Neural progenitor cell (in vitro differentiated cells): ENCODE data around the gene CLK3.

Experiments used
- CTCF ChIP-seq: fragments of 200-600 bp; sonication (generic); IDR thresholded peaks from 2 replicates; pipeline ENCODE4 v1.5.1; 2017; ENCODE audit warnings: antibody characterized with exemption, mild to moderate bottlenecking
- EZH2 ChIP-seq: fragments of 200-600 bp; sonication (generic); IDR thresholded peaks from 2 replicates; pipeline ENCODE4 v1.6.1; 2017; ENCODE audit warnings: antibody characterized with exemption, mild to moderate bottlenecking, moderate library complexity

GRCh38 chr15:74621546-74621920, 5.9 kb downstream of the CLK3 start:
- TF ChIP-seq EZH2 = no peak
- TF ChIP-seq CTCF = no peak
